Calu3 (cell line): Measurements from ENCODE around the gene SPATA6. TPM values are rescaled to one million over a fixed set of nuclear protein-coding genes. Genes with fewer than 3 reads are reported as not detected.
A peak's percentile ranks its signal among the peaks of the same experiment; 100 is the strongest.
"Not testable (repeated sequence)": the region's sequence is repeated elsewhere in the genome, so short reads cannot be mapped to it uniquely, and the experiment has no call there.

Experiments
- BruUV-seq: library from RNA; stranded (reverse); fragments of 400-500 nt; replicated peaks from 2 replicates; lab custom pipeline; 2021; lab: Mats Ljungman, UMichigan
- CTCF ChIA-PET: fragments of 300-600 bp; sonication (Branson Sonifier 250); formaldehyde crosslinking; loops from one replicate; lab custom pipeline; 2022; ENCODE audit warnings: antibody characterized with exemption; lab: Charles Lee
- DNase-seq: peaks from one replicate; pipeline ENCODE4 v3.0.0; 2022
- H3K27ac Mint-ChIP-seq: one replicate; pipeline ENCODE4 v1.8.0; 2022; ENCODE audit warnings: mixed read lengths; ENCODE audit not compliant: unreplicated experiment
- H3K27me3 Mint-ChIP-seq: one replicate; pipeline ENCODE4 v1.8.0; 2022; ENCODE audit warnings: mixed read lengths; ENCODE audit not compliant: unreplicated experiment
- H3K36me3 Mint-ChIP-seq: one replicate; pipeline ENCODE4 v1.8.0; 2022; ENCODE audit warnings: mild to moderate bottlenecking, moderate library complexity, mixed read lengths; ENCODE audit not compliant: insufficient read depth, unreplicated experiment
- H3K4me1 Mint-ChIP-seq: one replicate; pipeline ENCODE4 v1.8.0; 2022; ENCODE audit warnings: mild to moderate bottlenecking, low read depth, mixed read lengths; ENCODE audit not compliant: unreplicated experiment
- H3K4me3 Mint-ChIP-seq: one replicate; pipeline ENCODE4 v1.8.0; 2022; ENCODE audit warnings: mild to moderate bottlenecking, low read depth, moderate library complexity, mixed read lengths; ENCODE audit not compliant: unreplicated experiment
- H3K9me3 Mint-ChIP-seq: one replicate; pipeline ENCODE4 v1.8.0; 2022; ENCODE audit warnings: low read depth, mixed read lengths; ENCODE audit not compliant: unreplicated experiment
- intact Hi-C: fragments of 100-400 bp; cut with micrococcal nuclease; formaldehyde crosslinking; loops from one replicate; pipeline ENCODE4 v1.10.0; 2022; ENCODE audit not compliant: unreplicated experiment
- total RNA-seq: library from RNA; stranded (reverse); gene quantifications from 2 replicates; pipeline ENCODE4 v1.2.3, GENCODE V29; 2022
- TF ChIP-seq, protein P1 (sequence below): fragments of 200-600 bp; IDR thresholded peaks from one replicate; pipeline ENCODE4 v1.8.0; 2022; ENCODE audit warnings: antibody characterized with exemption; ENCODE audit not compliant: unreplicated experiment

The SPATA6 gene
- total RNA-seq, 1 experiment from 2014 or later, result 15.7 TPM

DNA sequence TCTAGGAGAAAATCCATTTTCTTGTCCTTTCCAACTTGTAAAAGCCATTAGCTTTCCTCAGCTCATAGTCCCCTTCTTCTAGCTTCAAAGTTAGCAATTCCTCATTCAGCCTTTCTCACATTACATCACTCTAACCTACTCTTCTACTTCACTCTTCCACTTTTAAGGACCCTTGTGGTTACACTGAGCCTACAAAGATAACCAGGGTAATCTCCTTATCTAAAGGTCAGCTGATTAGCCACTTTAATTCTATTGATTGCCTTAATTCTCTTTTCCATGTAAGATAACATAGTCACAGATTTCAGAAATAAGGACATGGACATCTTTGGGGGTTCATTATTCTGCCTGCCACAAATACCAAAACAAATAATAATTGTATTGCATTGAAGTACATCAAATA is 8.5 kb upstream of the SPATA6 start:
- TF ChIP-seq, protein P1, sequence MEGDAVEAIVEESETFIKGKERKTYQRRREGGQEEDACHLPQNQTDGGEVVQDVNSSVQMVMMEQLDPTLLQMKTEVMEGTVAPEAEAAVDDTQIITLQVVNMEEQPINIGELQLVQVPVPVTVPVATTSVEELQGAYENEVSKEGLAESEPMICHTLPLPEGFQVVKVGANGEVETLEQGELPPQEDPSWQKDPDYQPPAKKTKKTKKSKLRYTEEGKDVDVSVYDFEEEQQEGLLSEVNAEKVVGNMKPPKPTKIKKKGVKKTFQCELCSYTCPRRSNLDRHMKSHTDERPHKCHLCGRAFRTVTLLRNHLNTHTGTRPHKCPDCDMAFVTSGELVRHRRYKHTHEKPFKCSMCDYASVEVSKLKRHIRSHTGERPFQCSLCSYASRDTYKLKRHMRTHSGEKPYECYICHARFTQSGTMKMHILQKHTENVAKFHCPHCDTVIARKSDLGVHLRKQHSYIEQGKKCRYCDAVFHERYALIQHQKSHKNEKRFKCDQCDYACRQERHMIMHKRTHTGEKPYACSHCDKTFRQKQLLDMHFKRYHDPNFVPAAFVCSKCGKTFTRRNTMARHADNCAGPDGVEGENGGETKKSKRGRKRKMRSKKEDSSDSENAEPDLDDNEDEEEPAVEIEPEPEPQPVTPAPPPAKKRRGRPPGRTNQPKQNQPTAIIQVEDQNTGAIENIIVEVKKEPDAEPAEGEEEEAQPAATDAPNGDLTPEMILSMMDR, result no peak
- Mint-ChIP-seq H3K4me3 (no peak overlapping the region), H3K27ac (no peak overlapping the region), H3K9me3 (no peaks in the 10 kb centered on the region), H3K4me1 (no peaks in the 10 kb centered on the region), H3K27me3 (no peaks in the 10 kb centered on the region), H3K36me3 (no peaks in the 10 kb centered on the region)
- intact Hi-C loops, result no loop called here
- CTCF ChIA-PET, result no interaction called here
- DNase-seq, result no peak
- no TSS peak for BruUV-seq

DNA sequence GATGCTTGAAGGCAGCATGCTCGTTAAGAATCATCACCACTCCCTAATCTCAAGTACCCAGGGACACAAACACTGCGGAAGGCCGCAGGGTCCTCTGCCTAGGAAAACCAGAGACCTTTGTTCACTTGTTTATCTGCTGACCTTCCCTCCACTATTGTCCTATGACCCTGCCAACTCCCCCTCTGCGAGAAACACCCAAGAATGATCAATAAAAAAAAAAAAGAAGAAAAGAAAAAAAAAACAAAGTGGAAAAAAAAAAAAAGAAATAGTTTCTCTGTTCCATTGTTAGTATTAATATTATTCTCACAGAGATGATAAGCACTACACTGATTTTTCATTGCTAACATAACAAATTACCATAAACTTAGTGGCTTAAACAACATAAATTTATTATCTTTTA is 8.0 kb upstream of the SPATA6 start:
- H3K27ac Mint-ChIP-seq, H3K9me3 Mint-ChIP-seq, H3K4me1 Mint-ChIP-seq, BruUV-seq, H3K4me3 Mint-ChIP-seq, intact Hi-C loops, H3K27me3 Mint-ChIP-seq, DNase-seq, CTCF ChIA-PET, H3K36me3 Mint-ChIP-seq: not testable (repeated sequence)

DNA sequence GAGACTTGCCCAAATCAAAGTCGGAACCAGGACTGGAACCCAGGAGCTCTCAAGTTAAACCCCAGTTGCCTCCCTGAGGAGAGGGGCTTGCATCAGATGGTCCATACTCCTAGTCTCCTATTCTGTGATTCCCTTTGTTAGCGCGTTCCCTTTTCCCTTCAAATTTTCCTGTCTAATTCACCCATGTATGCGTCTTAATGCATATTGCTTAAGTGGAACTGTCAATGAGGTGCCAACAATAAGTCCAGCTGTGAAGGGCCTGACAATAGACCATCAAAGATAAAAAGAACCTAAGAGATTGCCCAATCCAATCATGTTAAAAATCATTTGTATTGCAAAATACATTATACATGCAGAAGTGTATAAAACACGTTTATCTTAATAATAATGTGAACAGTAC is 634 bp upstream of the SPATA6 start:
- H3K4me3 Mint-ChIP-seq, result peak overlapping the region; percentile 90
- BruUV-seq, result no TSS peak
- peaks cover 24% of the 10 kb centered on the region for H3K36me3 Mint-ChIP-seq
- H3K4me1 Mint-ChIP-seq, result peaks cover 22% of the 10 kb centered on the region
- intact Hi-C loops, result no loop called here
- no peaks in the 10 kb centered on the region for H3K27me3 Mint-ChIP-seq
- peak overlapping the region; percentile 87 for H3K27ac Mint-ChIP-seq
- TF ChIP-seq, protein P1, result no peak
- H3K9me3 Mint-ChIP-seq, result peaks cover 2% of the 10 kb centered on the region
- CTCF ChIA-PET, result interaction anchor here (0.8 to 1.9 kb wide), 2 partner anchors 21 to 25 kb away, joined by 5 to 18 read pairs; no protein-coding TSS in a partner anchor
- DNase-seq, result no peak

DNA sequence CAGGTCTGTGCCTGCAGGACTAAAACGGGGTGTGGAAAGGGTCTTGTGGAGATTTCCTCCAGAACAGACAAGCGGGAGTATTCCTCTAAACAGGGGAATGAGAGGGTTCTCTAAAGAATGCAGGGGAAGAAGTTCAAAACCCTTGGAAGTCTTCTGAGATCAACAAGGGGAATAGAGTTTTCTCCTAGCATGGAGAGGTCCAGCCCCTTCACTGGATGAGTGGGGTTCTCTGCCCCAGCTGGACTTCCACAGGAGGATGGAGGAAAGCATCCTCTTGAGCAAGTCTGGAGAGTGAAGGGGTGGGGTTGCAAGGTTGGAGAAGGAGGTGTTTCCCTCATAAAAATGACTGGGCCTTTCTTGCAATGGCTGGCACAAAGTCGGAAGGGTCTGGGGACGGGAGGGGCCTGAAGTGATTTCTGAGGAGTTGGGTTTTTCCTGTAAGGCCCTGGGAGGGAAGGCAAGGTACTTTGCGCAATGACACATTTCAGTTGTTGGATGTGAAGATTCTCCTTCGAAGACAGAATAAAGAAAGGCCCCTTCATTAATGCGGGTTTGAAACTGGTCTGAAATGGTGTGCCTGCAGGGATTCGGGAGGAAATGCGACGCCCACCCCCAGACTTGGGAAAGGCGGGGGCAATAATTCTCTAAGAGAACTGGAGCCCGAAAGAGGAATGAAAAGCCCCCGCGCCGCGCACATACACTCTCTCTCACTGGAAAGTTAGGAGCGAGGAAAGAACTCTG is 884 bp downstream of the SPATA6 start:
- peaks cover 24% of the 10 kb centered on the region for H3K36me3 Mint-ChIP-seq
- H3K27ac Mint-ChIP-seq, result peak overlapping the region; percentile 87
- BruUV-seq, result no TSS peak
- peak; percentile 2 for DNase-seq
- CTCF ChIA-PET, result interaction anchor here (0.6 to 1.9 kb wide), 4 partner anchors 26 to 432 kb away, joined by 3 to 18 read pairs (median 6); no protein-coding TSS in a partner anchor
- H3K9me3 Mint-ChIP-seq, result peaks cover 2% of the 10 kb centered on the region
- no peaks in the 10 kb centered on the region for H3K27me3 Mint-ChIP-seq
- peak overlapping the region; percentile 90 for H3K4me3 Mint-ChIP-seq
- peaks cover 22% of the 10 kb centered on the region for H3K4me1 Mint-ChIP-seq
- TF ChIP-seq, protein P1, result no peak
- intact Hi-C loops, result no loop called here

DNA sequence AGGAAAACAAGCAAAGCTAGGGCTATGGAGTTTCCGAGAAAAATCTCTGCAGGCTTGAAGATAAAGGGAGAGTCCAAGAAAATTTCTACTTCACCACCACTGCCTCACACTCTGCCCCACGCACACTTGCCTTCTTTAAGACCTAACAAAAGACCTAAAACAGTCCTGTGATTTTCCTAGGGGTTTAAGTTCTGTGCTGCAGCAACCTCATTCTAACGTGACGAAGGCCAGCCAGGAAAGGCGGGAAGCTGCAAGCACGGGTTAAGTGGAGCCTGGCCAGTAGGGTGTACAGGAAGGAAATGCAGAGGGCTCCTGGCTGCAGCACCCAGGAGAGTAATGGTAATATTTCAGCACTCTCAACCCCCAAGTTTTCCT is 1.5 kb downstream of the SPATA6 start:
- Mint-ChIP-seq H3K27ac (peak overlapping the region; percentile 87), H3K27me3 (no peaks in the 10 kb centered on the region), H3K36me3 (peaks cover 24% of the 10 kb centered on the region), H3K4me3 (peak overlapping the region; percentile 90), H3K9me3 (peaks cover 2% of the 10 kb centered on the region), H3K4me1 (peaks cover 22% of the 10 kb centered on the region)
- CTCF ChIA-PET, result interaction anchor here (0.6 to 1.1 kb wide), 3 partner anchors 27 to 267 kb away, joined by 3 to 4 read pairs (median 4); no protein-coding TSS in a partner anchor
- DNase-seq, result peak; percentile 22
- BruUV-seq, result no TSS peak
- TF ChIP-seq, protein P1, result no peak
- intact Hi-C loops, result no loop called here
